ENCODE data around the gene OLIG3.

The OLIG3 gene

DNA sequence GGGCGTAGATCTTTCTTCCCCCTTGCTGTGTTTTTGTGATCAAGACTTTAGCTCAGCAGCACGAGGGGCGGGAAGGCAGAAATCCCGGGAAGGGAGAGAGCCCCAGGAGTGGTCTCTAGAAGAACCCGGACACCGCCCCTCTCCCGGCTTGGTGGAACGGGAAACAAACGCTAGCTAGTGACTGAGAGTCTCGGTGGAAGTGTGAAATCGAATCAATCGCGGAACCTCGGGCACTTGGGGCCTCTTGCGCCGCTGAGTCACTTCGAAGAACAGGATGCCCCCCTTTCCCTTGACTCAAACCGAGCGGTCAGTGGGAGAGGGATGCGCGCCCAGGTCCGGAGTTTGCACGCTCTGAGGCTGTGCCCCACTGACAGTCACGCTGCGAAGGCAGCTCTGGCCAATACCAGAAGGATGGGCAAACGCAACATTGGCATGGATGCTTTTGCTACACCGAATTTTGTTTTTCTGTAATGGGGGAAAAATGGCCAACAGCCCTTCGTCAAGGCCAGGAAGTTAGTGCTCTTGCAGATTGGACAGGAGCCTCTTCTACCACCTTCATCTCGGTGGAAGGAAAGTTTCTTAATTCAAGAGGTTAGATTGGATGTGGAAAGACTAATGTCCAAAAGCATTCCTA lies 1.6 kb upstream of the OLIG3 start:
- DNase-seq: no peak

DNA sequence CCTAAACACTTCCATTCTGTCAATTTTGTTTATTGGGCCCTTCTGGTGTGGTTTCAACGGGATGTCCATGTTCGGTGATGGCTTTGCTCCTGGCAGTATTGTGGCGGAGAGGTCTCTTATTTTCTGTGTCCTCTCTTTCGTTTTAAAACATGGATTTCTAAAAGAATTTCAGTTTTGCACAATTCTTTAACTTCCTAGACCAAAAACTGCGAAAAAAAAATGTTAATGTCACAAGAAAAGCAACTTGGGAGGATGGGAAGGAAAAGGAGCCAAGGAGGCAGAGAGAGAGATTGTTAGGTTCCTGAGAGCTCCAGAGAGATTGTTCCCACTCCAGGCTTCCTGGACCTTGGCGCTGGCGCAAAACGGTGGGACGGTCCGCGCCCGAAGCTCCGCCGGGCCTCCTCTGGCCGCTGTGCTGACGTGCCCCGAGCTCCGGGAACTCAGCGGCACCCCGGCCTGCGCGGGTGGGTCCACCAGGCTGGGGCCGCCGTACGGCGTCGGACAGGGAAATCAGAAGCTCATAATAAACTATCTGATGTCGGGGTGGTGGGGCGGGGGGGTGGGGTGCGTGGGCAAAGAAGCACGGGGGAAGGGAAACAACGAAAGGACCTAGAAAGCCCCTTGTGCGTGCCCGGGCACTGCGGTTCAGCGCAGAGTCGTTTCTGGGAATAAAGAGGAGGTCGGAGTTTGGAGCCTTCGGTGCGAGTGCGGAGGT lies 951 bp upstream of the OLIG3 start:
- no peak for DNase-seq

DNA sequence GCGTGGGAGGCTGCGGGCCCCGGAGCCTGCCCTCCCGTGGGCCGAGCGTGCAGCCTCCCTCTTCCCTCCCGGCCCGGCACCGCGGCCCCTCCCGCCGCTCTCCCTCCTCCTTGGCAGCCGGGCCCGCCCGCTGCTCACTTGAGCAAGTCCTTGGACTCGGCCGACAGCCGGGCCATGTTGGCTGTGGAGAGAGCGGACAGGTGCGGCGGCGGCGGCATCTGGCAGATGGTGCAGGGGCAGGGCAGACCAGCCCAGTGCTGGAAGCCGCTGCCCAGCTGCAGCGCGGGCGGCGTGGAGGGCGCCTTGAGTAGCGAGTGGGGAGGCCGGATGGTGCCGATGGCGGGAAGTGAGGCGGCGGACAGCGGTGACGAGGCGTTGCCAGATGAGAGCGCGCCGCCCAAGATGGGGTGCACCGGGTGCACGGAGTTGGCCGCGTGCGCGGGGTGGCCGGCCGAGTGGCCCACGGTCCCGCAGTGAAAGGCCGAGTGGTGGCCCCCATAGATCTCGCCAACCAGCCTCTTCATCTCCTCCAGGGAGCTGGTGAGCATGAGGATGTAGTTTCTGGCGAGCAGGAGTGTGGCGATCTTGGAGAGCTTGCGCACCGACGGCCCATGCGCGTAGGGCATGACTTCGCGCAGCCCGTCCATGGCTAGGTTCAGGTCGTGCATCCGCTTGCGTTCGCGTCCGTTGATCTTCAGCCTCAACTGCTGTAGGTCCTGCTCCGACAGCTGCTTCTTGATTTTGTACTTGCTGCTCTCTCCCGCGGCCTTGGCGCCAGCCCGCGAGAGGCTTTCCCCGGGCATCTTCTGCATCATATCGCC lies 766 bp downstream of the OLIG3 start:
- no peak for DNase-seq

DNA sequence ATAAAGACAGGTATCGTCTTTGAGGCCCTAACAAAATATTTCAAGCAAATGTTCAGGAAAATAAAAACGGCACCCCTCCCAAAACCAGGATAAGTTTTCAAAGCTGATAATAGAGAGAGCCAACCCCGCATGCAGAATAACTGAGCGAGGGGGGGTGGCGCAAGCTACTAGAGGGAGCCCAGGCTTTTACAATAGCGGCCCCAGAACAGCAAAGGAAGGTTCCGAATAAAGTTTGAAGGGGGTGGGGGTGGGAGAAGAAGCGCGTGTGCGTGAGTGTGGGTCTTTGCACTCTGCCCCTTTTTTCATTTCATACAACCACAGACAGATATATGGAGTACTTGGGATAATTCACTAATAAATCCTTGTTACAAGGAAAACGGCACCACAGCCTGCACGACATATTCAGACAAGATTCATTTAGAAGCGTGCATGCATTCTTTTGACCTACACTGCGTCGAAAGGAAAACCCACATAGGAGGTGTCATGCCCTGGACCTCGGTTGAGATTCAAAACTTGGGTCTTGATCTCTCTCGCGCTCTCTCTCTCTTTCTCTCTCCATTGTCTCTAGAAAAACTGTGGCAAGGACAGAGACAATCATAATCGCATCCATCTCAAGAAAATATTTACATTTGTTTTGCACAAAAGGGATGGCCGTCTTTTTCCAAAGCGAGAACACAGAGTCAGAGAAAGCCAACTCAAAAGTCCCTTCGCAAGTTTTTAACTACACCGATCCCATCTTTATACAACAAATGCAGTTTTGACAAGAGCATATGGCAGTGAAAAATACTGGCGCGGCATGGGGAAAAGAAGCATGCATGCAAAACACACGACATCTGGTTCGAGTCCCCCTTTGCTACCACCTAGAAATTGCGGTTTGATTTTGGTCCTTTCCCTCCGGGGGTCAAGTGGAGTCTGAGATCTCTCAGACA lies 1.6 kb downstream of the OLIG3 start:
- DNase-seq: no peak

DNA sequence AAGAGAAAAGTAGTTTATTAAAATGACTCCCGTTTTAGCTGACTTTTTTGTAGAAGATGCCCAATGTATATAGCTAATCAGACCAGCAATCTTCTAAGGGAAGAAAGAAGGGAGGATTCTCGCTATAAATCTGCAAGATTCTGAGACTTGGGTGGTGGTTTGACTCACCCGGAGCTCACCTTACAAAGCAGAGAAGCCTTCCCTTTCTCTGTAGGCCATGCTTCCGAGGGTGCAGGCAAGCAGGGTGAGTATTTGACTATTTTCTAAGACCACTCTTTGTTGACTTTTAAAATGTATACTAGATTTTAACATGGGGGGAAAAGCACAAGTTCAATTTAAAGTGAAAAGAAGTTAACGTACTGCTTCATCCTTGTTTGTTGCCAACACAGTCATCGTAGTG lies 2.7 kb downstream of the OLIG3 start:
- no peak for DNase-seq

DNA sequence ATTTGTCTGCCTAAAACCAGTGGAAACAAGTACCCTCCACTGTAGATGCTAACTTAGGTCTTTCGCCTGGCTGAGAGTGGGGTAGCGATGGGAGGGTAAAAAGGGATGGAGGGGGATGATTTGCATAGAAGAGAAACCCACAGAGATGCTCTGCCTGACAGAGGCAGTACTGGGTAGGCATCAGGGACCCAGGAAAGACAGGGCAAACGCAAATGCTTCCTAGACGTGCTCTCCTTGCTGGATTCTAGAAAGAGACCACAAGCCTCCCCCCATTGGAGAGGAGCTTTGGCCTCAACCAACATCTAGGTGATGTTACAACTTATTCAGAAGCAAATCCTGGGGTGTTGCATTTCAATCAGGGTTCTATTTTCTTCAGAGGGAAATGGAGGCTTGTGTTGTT lies 3.2 kb downstream of the OLIG3 start:
- no peak for DNase-seq

DNA sequence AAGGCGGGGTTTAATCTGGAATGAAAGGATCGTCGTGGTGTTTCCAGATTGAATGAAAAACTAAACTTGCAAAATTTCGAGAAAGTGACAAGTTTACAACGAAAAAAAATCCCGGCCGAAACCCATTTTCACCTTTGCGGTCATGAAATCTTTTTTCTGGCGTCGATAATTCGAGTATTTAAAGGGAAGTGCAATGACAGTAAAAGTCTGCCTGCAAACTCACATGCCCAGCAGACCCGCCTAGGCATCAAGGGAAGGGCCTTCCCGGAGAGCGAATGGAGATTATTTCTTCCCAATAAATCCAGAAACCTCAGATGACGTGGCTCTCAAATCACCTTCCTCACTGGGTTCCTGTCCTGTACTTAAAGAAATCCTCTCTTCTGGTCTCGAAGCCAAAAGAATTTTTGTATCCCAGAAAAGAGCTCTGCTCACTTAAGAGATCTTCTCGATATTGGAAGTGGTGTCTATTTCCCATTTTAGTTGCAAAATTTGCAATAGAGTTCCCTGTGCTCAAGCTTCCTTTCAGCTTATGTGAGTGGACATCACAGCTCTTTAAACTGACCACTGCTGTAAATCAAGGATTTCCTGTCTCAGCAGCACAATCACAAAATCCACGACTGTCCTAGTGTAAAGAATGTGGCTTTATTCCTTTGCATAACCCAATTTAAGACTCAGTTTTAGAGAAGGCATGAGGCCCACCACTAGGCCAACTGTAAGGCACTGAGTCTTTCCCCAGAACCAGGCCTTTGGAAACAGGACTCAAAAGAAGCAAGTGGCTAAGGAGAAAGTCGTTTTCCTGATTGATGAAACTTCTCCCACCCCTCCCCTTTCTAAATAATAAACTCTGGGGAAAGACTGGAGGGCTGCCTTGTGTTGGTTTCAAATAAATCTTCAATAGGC lies 3.9 kb downstream of the OLIG3 start:
- DNase-seq: no peak

DNA sequence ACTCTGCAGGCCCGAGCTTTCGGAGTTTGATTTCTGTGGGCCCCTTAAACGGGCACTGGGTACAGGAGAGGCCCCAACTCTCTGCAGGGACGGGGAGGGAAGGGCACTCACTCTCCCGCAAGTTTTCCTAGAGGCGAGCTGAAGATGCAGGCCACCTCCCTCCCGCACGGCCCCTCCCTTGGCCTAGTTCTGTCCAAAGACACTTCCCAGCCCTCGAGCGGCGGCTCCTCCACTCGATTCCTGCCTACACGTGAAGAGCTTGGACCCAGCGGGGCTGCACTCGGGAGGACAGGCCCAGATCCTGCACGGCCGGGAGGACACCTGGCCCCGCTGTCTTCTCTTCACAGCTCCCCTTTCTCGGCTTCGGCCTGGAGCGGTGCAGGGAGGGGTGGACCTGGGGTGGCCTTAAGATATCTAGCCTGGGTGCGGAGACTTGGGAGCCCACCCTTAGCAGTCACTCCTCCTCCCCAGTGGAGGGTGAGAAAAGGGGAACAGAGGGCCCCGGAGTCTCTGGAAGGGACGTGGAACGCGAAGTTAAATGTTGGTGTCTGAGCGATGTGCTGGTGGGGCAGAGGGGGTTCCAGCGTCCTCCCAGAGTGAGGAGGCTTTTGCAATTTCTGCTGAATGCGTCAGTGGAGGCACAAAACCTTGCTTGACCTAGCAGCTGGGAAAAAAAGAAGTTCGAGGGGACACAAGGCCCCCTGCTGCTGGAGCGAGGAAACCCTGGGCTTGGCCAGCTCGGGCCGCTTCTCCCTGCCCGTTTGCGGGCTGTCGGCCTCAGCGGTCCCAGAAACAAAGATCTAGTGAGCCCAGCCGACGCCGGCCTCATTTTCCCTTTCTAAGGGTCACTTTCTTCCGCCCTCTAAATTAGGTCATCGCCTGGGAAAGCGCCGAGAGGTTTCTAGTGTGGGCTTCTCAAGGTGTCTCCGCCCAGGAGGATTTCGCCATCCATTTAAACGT lies 4.9 kb downstream of the OLIG3 start:
- DNase-seq: no peak

DNA sequence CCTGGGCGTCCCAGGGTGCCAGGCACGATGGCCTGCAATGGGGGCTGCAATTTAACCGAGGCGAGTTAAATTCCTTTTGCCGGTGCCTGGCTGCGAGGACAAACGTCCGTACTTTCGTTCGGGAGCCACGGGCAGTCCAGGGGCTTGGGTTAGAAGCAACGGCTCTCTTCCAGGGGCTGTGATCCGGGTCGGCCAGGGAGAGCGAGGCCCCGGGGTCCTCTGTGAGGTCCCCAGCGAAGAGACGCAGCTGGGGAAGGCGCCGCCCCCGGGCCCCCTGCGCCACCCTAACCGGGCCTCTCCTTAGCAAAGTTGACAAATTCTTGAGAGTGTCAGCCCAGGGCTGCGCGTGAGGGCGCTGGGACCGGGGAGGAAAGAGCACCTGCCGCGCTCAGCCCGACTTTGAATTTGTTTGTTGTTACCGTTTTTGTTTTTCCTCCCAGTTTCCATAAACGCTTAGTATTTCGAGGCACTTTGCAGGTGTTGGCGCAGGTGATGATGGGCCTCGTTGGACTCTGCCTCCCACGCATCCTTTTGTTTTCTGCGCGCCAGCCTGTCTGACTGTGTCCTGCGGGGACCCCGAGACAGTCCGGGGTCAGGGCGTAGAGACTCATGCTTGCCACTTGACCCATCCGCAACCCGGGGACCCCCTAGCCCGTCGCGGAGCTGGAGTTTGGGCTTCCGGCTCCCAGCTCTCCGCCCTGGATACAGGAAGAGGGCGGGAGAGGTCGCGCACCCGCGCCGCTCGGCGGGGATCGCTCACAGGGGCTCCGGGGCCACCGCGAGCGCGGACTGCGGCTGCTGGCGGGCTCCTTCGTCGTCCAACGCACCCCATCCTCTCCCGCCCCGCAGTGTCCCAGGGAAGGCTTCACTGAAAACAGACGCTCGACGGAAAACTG lies 5.8 kb downstream of the OLIG3 start:
- DNase-seq: no peak

DNA sequence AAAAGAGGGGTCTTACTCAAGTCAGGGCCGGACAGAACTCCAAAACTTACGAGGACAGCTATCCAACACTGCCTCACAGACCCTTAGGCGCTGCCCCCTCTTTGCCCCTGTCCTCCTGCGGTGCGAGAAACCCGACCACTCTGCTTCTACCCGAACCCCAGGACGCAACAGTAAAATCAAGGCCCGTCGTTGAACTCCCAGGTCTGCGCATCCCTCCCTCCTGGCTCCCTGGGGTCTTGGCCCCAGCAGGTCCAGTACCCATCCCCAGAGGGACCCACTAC lies 6.4 kb downstream of the OLIG3 start:
- no peak for DNase-seq

DNA sequence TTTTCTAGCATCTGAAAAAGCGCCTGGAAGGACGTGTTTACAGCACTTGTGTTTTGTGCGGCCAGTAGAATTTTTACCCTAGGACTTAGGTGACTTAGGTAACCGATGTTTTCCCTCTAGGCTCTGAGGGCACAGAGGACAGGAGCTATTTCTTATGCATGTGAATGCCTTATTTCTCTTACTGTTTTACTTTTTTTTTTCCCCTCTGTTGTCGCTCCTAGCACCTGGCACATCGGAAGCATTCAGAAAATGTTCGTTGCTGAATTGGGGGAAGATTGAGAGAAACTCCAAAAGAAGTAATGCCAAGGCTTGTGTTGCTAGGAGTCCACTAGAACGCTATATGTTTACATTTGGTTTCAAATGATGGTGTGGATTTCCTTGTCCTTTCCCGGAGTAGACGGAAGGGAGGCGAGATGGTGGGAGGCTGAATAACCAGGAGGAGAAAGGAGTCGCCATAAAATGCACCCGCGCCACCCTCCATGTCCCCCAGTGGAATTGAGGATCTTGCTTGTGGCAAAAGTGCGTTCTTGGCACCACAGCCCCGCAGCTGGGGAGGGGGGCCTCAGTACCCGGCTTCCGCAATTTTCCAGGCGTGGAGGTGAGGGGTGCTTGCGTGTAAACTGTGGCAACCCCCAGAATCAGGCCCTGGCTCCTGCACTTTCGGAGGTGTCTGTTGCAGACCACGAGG lies 6.9 kb downstream of the OLIG3 start:
- no peak for DNase-seq

DNA sequence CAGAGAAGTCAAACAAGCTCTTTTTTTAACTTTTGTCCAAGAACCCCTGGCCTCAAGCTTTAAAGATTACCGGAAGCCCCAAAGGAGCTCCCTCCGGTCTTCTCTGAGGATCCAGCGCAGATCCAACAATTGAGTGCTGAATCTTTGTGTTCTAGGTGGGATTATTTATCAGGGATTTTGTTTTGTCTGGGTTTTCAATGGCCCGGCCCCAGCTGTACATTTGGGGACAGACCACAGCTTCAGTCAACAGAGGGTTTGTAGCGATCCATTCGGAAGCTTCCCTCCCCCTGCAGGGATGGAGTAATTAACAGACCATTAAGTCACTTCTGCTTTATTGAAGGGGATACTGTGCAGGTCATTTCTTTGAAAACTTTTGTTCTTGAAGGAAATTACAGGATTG lies 7.8 kb downstream of the OLIG3 start:
- DNase-seq: no peak

DNA sequence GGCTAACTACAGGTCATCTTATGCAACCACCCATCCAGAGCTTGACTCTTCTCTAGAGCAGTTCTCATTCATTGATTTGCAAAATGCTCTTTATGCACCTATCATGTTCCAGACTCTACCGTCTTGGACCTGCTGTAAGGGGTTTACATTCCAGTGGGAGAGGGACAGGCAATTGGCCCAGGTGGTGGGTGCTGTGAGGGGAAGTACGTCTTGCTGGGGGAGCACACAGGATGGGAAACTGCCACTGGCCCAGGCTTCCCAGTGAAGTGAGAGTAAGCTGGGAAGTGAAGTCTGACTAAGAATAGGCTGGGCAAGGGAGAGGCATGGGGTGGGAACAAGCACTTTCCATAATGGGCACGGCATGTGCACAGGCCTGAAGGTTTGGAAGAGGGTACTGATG lies 13.8 kb downstream of the OLIG3 start:
- DNase-seq: no peak

DNA sequence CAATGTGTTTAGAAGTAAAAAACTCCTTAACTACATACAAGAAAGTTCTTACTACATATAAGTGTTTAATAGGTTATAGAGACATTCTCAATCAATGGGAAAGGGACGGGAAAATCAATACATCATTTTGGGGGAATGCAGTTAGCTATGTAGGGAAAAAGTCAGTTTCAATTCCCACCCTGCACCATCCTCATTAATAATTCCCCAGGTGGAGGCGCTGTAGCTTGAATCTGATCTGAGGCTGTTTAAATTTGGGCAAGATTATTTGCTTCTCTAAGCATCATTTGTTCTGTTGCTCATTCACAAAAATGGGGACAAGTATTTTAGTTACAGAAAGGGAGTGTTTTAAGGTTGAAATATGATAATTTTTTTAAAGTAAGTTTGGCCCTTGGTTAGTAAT lies 19.1 kb downstream of the OLIG3 start:
- no peak for DNase-seq

DNA sequence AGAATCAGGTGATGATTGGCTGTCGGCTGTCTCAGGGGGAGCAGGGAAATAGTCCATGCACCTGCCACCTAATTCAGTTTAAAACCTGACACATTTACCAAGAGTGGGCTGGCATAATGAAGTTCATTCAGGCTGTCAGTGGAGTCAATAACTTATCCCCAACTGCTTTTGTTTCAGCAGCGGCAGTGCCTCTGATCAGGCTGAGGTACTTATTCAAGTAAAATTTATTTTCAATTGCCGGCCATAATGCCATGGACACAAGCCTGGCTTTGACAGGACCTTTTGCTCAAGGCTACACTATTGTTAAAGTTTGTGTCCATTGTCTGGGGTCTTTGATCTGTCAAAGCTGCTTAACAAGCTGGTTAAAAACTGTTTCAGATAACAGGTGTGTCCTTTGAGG lies 20.6 kb downstream of the OLIG3 start:
- no peak for DNase-seq

DNA sequence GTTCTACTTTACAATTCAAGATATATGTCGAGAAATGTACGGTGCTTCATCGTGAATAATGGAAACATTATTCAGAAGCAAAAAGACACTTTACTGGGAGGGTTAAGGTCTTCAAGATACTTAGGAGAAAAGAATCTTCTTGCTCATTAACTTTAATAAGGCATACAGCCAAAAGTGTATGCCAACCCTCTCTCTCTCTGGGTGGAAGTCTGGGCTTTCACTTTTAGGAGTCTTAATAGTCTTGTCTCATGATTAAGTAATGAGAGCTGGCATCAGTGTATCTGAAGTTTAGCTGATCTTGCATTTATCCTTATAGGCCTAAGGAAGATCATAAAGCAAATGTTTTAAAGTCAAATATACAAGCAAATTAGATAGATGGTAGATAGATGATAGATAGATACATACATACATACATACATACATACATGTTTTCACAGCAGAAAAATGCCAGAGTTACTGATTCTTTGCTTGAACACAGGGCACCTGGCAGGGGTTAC lies 21.5 kb downstream of the OLIG3 start:
- DNase-seq: no peak

DNA sequence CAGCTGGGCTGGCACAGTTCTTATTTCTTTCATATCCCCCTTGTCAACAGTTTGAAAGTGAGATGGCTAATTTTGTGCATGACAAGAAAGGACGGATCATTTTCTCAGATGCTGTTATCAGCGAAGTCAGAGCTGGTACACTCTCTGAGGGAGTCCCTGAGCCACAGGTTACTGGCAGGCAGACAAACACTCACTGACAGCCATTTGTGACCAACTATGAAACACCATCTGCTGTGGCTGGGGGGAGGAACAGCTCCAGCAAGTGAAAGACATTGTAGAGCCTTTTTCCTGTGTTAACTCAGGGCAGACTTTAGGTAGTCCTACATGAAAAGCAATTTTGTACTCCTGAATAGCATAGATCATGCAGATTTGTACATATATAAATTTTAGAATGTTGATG lies 22.2 kb downstream of the OLIG3 start:
- no peak for DNase-seq

DNA sequence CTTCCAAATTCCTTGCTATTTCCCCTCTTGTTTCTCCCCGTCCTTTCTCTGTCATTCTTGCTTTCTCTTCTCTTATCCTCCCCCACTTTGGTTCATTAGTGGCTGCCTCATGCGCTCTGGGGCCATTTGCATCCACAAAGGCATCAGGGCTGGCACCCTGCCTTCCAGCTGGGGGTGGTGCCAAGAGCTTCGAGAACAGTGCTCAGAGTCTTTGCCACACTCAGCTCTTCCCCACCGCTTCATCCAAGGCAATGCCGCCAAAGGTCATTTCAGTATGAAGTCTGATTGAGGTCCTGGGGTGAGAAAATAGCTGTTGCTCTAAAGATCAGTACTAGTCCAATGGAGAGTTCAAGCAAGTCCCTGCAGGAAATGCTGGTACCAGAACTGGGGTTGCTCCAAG lies 22.7 kb downstream of the OLIG3 start:
- no peak for DNase-seq

DNA sequence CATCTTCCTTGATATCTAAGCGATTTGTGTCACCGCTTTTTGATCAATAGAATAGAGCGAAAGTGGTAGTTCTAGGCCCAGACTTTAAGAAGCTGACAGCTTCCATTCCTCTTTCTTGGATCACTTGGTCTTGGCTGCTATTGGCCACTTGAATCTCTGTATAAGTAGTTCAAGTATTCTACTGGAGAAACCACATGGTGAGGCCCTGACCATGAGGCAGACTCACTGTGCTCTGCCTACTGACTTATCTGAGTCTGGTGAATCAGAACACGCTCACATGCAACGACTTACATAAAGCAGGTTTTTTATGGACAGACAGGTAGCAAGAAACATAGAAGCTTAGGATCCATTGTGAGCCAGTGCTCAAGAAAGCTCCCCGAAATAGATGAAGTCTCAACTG lies 27.0 kb downstream of the OLIG3 start:
- no peak for DNase-seq
